PFSK-1 (cell line): Measurements from ENCODE around the gene KIRREL3.

ENCODE experiments used
- FOXP2 ChIP-seq: optimal IDR thresholded peaks from 2 replicates; pipeline ENCODE3; 2011; ENCODE audit warnings: borderline replicate concordance, control low read depth, inconsistent platforms; ENCODE audit not compliant: insufficient read depth; ENCODE audit errors: extremely low read length, extremely low read depth
- POLR2AphosphoS5 ChIP-seq: IDR thresholded peaks from 2 replicates; pipeline ENCODE4 v1.6.1; 2012; ENCODE audit warnings: low read depth, mild to moderate bottlenecking, control low read depth, low read length, moderate library complexity
- SIN3A ChIP-seq: IDR thresholded peaks from 2 replicates; pipeline ENCODE4 v1.6.1; 2012; ENCODE audit warnings: mild to moderate bottlenecking, low read length, moderate library complexity, borderline replicate concordance; ENCODE audit not compliant: insufficient read depth
- TAF1 ChIP-seq: IDR thresholded peaks from 2 replicates; pipeline ENCODE4 v1.6.1; 2012; ENCODE audit warnings: low read length, control low read depth, borderline replicate concordance; ENCODE audit not compliant: insufficient read depth
- TF ChIP-seq, protein P1 (sequence below), 2 experiments: IDR thresholded peaks; 2 replicates each; pipeline versions ENCODE4 v1.6.1 to v1.8.0; 2011 to 2012; ENCODE audit warnings: low read depth in 2 of 2, low read length in 2 of 2, control low read depth in 1 of 2, inconsistent platforms in 1 of 2, mild to moderate bottlenecking in 1 of 2, moderate library complexity in 1 of 2; ENCODE audit not compliant: insufficient read depth in 1 of 2

DNA sequence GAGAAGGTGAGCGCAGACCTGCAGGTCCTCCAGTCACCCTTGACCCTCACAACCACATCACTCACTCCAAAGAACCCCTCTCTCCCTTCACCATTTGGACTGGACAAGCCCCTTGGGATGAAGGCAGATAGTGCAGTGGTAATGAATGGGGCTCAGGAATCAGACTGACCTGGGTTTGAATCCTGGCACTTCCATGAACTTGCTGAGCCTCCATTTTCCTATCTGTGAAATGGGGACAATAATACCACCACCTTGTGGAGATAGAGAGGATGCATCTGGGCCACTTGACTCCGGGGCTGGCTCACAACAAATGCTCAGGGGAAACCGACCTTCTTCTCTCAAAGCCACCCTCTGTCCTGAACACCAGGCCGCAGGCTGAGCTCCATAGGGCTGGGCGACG is 467.0 kb downstream of the KIRREL3 start:
- no peak for TF ChIP-seq TAF1
- no peak for TF ChIP-seq SIN3A
- TF ChIP-seq POLR2AphosphoS5 = no peak
- TF ChIP-seq, protein P1, sequence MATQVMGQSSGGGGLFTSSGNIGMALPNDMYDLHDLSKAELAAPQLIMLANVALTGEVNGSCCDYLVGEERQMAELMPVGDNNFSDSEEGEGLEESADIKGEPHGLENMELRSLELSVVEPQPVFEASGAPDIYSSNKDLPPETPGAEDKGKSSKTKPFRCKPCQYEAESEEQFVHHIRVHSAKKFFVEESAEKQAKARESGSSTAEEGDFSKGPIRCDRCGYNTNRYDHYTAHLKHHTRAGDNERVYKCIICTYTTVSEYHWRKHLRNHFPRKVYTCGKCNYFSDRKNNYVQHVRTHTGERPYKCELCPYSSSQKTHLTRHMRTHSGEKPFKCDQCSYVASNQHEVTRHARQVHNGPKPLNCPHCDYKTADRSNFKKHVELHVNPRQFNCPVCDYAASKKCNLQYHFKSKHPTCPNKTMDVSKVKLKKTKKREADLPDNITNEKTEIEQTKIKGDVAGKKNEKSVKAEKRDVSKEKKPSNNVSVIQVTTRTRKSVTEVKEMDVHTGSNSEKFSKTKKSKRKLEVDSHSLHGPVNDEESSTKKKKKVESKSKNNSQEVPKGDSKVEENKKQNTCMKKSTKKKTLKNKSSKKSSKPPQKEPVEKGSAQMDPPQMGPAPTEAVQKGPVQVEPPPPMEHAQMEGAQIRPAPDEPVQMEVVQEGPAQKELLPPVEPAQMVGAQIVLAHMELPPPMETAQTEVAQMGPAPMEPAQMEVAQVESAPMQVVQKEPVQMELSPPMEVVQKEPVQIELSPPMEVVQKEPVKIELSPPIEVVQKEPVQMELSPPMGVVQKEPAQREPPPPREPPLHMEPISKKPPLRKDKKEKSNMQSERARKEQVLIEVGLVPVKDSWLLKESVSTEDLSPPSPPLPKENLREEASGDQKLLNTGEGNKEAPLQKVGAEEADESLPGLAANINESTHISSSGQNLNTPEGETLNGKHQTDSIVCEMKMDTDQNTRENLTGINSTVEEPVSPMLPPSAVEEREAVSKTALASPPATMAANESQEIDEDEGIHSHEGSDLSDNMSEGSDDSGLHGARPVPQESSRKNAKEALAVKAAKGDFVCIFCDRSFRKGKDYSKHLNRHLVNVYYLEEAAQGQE (IDR thresholded peaks at IDR 0.05; ENCODE audit: insufficient read depth in 1 of 2, low read depth in 2 of 2, low read length in 2 of 2) = no peak
- no peak for TF ChIP-seq FOXP2
